Astrocyte (in vitro differentiated cells and primary cell): ENCODE data around the gene POLN.

Experiments
- CTCF ChIP-seq: IDR thresholded peaks from 2 replicates; pipeline ENCODE4 v1.5.1; 2011; ENCODE audit warnings: low read depth, mild to moderate bottlenecking, inconsistent platforms, low read length, moderate library complexity; ENCODE audit not compliant: insufficient read depth
- EZH2 ChIP-seq: IDR thresholded peaks from 2 replicates; pipeline ENCODE4 v1.6.1; 2012; ENCODE audit warnings: mild to moderate bottlenecking, low read length, inconsistent platforms; ENCODE audit not compliant: insufficient read depth

GRCh38 chr4:2064276-2064991 is 177.5 kb downstream of the POLN start:
- TF ChIP-seq CTCF (no peak), EZH2 (no peak)
